Measurements from ENCODE around the gene HSPD1. TPM values are rescaled to one million over a fixed set of nuclear protein-coding genes. Genes with fewer than 3 reads are reported as not detected.
A peak's percentile ranks its signal among the peaks of the same experiment; 100 is the strongest.

The HSPD1 gene
- total RNA-seq, 4 donors from 2014 or later, result 88.4 to 221 (median 122) TPM

DNA sequence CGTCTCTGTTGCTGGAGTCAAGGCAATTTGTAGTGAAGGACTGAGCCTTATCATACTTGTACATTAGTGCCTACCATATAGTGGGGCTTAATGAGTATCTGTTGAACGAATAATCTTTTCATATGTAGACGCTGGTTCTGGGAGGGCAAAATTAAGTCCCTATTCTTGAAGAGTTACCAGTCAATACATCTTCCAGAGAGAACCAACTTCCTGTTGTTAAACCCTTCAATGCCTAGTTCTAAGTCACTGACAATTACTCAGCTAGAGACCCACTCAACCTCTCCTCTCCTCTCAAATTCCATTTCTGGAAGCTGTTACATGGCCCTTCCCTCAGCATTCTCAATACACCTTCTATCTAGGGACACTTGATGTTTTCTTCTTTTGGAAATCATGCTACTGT, 15.1 kb upstream of the HSPD1 start:
- Histone ChIP-seq H3K27me3 (no peaks in the 10 kb centered on the region), H3K4me3 (peak overlapping the region; percentile 66 to 92 (median 88)), H3K36me3 (no peaks in the 10 kb centered on the region), H3K9me3 (no peaks in the 10 kb centered on the region), H3K4me1 (peaks cover 0 to 7% (median 5%) of the 10 kb centered on the region in 4 donors), H3K27ac (peak overlapping the region; percentile 91 to 97 (median 93))
- no peak for DNase-seq
- TF ChIP-seq CTCF (IDR thresholded peaks at IDR 0.05), result no peak
- no peak for TF ChIP-seq POLR2A (IDR thresholded peaks at IDR 0.05)

DNA sequence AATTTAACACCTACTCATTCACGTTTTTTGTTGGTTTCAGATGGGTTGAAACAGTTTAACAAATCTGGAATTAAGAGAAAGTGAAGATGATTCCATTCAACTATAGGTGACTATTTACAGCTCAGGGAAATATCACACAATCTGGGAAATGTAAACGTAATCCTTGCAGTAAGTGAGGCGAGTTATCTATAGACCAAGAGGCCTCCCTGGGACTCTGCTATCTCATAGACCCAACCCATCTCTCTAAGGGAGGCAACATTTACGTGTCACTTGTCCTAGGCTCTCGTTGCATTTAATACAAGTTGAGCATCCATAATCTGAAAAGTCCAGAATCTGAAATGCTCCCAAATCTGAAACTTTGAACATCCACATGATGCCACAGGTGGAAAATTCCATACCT, 14.3 kb upstream of the HSPD1 start:
- peaks cover 0 to 7% (median 5%) of the 10 kb centered on the region in 4 donors for H3K4me1 ChIP-seq
- no peaks in the 10 kb centered on the region for H3K36me3 ChIP-seq
- H3K4me3 ChIP-seq, result no peak overlapping the region
- no peaks in the 10 kb centered on the region for H3K27me3 ChIP-seq
- peak overlapping the region in 1 of 4 donors; percentile 97 for H3K27ac ChIP-seq
- H3K9me3 ChIP-seq, result no peaks in the 10 kb centered on the region
- DNase-seq, result no peak
- TF ChIP-seq POLR2A (IDR thresholded peaks at IDR 0.05), result no peak

DNA sequence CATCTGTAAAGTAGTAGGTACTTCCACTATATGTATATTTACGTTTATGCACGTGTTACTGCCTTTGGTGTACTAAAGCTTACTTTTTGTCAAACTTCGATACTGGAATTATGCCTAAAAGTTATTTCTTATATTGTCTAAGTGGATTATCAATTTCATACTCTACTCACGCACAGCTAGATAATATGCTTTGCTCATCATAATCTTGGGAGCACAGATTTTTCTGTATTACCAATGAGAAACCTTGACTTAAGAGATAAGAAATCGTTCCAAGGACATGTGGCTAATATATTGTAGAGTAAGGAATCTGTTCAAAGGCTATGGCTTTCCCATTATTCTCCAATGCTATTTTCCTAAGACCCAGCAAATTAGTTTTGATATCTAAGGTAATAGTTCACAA, 7.0 kb upstream of the HSPD1 start:
- TF ChIP-seq POLR2A (IDR thresholded peaks at IDR 0.05) (no peak), CTCF (IDR thresholded peaks at IDR 0.05) (no peak)
- no peaks in the 10 kb centered on the region for H3K9me3 ChIP-seq

DNA sequence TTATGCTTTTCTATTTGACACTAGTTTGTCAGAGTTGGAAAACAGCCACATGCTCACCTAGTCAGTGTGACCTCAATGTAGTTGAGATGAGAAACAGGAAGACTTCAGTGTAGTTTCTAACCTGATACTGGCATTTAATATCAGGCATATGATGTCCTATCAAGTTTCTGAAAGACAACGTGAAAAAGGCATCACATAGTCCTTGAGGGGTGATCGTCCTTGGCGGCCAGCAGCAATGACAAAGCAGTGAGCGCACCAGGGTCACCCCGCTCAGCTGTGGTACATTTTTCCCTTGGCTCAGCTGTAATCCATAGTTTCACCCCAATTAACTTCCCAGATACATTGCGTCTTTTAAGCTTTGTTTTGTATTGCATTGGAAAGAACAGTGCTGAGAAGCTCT, 4.9 kb upstream of the HSPD1 start:
- no peak for DNase-seq
- H3K4me1 ChIP-seq, result peaks cover 0 to 16% (median 8%) of the 10 kb centered on the region in 4 donors
- H3K27me3 ChIP-seq, result no peaks in the 10 kb centered on the region
- H3K36me3 ChIP-seq, result peaks cover 0 to 13% (median 0%) of the 10 kb centered on the region in 3 donors
- no peak overlapping the region for H3K4me3 ChIP-seq
- no peak overlapping the region for H3K27ac ChIP-seq
- TF ChIP-seq POLR2A (IDR thresholded peaks at IDR 0.05) (no peak), CTCF (IDR thresholded peaks at IDR 0.05) (no peak)
- no peaks in the 10 kb centered on the region for H3K9me3 ChIP-seq

More for the DNA sequence above, 7.0 kb upstream of the HSPD1 start:
- H3K27me3 ChIP-seq, result no peaks in the 10 kb centered on the region
- peaks cover 0 to 13% (median 0%) of the 10 kb centered on the region in 3 donors for H3K36me3 ChIP-seq
- peaks cover 0 to 11% (median 5%) of the 10 kb centered on the region in 4 donors for H3K4me1 ChIP-seq
- H3K27ac ChIP-seq, result no peak overlapping the region
- no peak for DNase-seq
- H3K4me3 ChIP-seq, result no peak overlapping the region

DNA sequence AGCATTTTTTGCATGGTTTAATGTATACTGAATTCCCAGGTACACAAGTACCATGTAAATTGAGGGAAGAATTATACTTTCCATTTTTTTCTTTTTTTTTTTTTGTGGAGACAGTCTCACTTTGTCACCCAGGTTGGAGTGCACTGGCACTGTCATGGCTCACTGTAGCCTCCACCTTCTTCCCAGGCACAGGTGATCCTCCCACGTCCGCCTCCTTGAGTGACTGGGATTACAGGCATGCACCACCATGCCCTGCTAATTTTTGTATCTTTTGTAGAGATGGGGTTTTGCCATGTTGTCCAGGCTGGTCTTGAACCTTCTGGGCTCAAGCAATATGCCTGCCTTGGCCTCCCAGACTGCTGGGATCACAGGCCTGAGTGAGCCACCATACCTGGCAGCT, 4.4 kb upstream of the HSPD1 start:
- Histone ChIP-seq H3K36me3 (peaks cover 0 to 13% (median 0%) of the 10 kb centered on the region in 3 donors), H3K27ac (no peak overlapping the region), H3K9me3 (no peaks in the 10 kb centered on the region), H3K27me3 (no peaks in the 10 kb centered on the region), H3K4me1 (peaks cover 0 to 16% (median 8%) of the 10 kb centered on the region in 4 donors), H3K4me3 (no peak overlapping the region)
- TF ChIP-seq CTCF (IDR thresholded peaks at IDR 0.05) (no peak), POLR2A (IDR thresholded peaks at IDR 0.05) (no peak)
- DNase-seq, result no peak

- Histone ChIP-seq H3K4me3 (peak overlapping the region in 1 of 4 donors; percentile 85), H3K4me1 (peaks cover 0 to 26% (median 15%) of the 10 kb centered on the region in 4 donors), H3K27ac (peak overlapping the region in 2 of 4 donors; percentile 1 to 44), H3K27me3 (no peaks in the 10 kb centered on the region), H3K36me3 (peaks cover 0 to 13% (median 0%) of the 10 kb centered on the region in 3 donors), H3K9me3 (no peaks in the 10 kb centered on the region)
- TF ChIP-seq CTCF (IDR thresholded peaks at IDR 0.05) (no peak), POLR2A (IDR thresholded peaks at IDR 0.05) (no peak)
- no peak for DNase-seq
Observed at GRCh38 chr2:197502685-197503084, 3.0 kb upstream of the HSPD1 start.

All from Peyer's patch (tissue), 4 donors.